Measurements from ENCODE around the gene GPR141.

GRCh38 chr7:37705976-37706375 is 22.4 kb downstream of the GPR141 start:
- TF ChIP-seq CTCF (optimal IDR thresholded peaks at IDR 0.05 in 1 of 3, IDR thresholded peaks at IDR 0.05 in 1 of 3, conservative IDR thresholded peaks at IDR 0.05 in 1 of 3; ENCODE audit: extremely low read depth in 1 of 3, insufficient read depth in 2 of 3, low read length in 3 of 3) (no peak), EZH2 (IDR thresholded peaks at IDR 0.05; ENCODE audit: low read length) (no peak)

Measured in keratinocyte (primary cell).